ENCODE measurements around the gene NCAM1.

Gene NCAM1

GRCh38 chr11:112968941-112969713 is 7.9 kb downstream of the NCAM1 start:
- DNase-seq (ENCODE audit: low read depth in 2 of 2) = peak; percentile 52 to 54

- no peak for DNase-seq (ENCODE audit: low read depth in 2 of 2)
Measured at GRCh38 chr11:112971195-112971594, 10.0 kb downstream of the NCAM1 start.

GRCh38 chr11:112971827-112972226 is 10.6 kb downstream of the NCAM1 start:
- no peak for DNase-seq (ENCODE audit: low read depth in 2 of 2)

- no peak for DNase-seq (ENCODE audit: low read depth in 2 of 2)
Measured at GRCh38 chr11:112972399-112973145, 11.4 kb downstream of the NCAM1 start.

- DNase-seq (ENCODE audit: low read depth in 2 of 2) = no peak
Measured at GRCh38 chr11:112975051-112975450, 13.8 kb downstream of the NCAM1 start.

GRCh38 chr11:112975493-112975892 is 14.3 kb downstream of the NCAM1 start:
- no peak for DNase-seq (ENCODE audit: low read depth in 2 of 2)

GRCh38 chr11:112977755-112978154 is 16.5 kb downstream of the NCAM1 start:
- peak; percentile 65 to 73 for DNase-seq (ENCODE audit: low read depth in 2 of 2)

- no peak for DNase-seq (ENCODE audit: low read depth in 2 of 2)
Measured at GRCh38 chr11:112983887-112984286, 22.7 kb downstream of the NCAM1 start.

- no peak for DNase-seq (ENCODE audit: low read depth in 2 of 2)
Measured at GRCh38 chr11:112989198-112989597, 28.0 kb downstream of the NCAM1 start.

- DNase-seq (ENCODE audit: low read depth in 2 of 2) = no peak
Measured at GRCh38 chr11:112993808-112994207, 32.6 kb downstream of the NCAM1 start.

GRCh38 chr11:112995423-112996090 is 34.3 kb downstream of the NCAM1 start:
- DNase-seq (ENCODE audit: low read depth in 2 of 2) = no peak

- DNase-seq (ENCODE audit: low read depth in 2 of 2) = no peak
Measured at GRCh38 chr11:112996994-112997393, 35.8 kb downstream of the NCAM1 start.

- no peak for DNase-seq (ENCODE audit: low read depth in 2 of 2)
Measured at GRCh38 chr11:112997857-112998466, 36.7 kb downstream of the NCAM1 start.

- no peak for DNase-seq (ENCODE audit: low read depth in 2 of 2)
Measured at GRCh38 chr11:112999520-112999919, 38.3 kb downstream of the NCAM1 start.

- no peak for DNase-seq (ENCODE audit: low read depth in 2 of 2)
Measured at GRCh38 chr11:113001709-113002108, 40.5 kb downstream of the NCAM1 start.

GRCh38 chr11:113006896-113007445 is 45.8 kb downstream of the NCAM1 start:
- DNase-seq (ENCODE audit: low read depth in 2 of 2) = no peak

GRCh38 chr11:113014262-113015097 is 53.3 kb downstream of the NCAM1 start:
- DNase-seq (ENCODE audit: low read depth in 2 of 2) = no peak

- DNase-seq (ENCODE audit: low read depth in 2 of 2) = no peak
Measured at GRCh38 chr11:113015098-113015455, 53.9 kb downstream of the NCAM1 start.

GRCh38 chr11:113016905-113017304 is 55.7 kb downstream of the NCAM1 start:
- DNase-seq (ENCODE audit: low read depth in 2 of 2) = no peak

- no peak for DNase-seq (ENCODE audit: low read depth in 2 of 2)
Measured at GRCh38 chr11:113018913-113019312, 57.7 kb downstream of the NCAM1 start.

GRCh38 chr11:113019711-113020110 is 58.5 kb downstream of the NCAM1 start:
- DNase-seq (ENCODE audit: low read depth in 2 of 2) = no peak
